ENCODE results near the gene PCDHGB3. TPM values are rescaled to one million over a fixed set of nuclear protein-coding genes. Genes with fewer than 3 reads are reported as not detected.
"Not testable (repeated sequence)": the region's sequence is repeated elsewhere in the genome, so short reads cannot be mapped to it uniquely, and the experiment has no call there.

The PCDHGB3 gene
- total RNA-seq, 1 donor from 2014 or later: 14.4 TPM

DNA sequence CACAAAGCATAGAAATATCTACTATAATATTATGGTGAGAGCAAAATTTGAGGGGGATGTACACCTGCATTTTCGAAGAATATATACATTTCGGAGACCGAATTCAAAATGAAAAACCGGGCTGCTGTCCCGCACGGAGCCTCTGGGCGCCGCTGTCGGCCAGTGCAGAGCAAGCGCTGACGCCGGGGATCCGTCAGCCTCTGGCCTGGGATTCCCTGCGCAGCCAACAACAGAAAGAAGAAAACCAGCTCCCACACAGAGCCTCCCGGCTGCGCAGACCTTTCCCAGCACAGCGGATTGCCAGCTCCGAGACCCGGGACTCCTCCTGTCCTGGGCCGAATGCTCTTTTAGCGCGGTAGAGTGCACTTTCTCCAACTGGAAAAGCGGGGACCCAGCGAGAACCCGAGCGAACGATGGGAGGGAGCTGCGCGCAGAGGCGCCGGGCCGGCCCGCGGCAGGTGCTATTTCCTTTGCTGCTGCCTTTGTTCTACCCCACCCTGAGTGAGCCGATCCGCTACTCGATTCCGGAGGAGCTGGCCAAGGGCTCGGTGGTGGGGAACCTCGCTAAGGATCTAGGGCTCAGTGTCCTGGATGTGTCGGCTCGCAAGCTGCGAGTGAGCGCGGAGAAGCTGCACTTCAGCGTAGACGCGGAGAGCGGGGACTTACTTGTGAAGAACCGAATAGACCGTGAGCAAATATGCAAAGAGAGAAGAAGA, 37.9 kb downstream of the PCDHGB3 start, which contains the start of gene PCDHGB6:
TSS of gene PCDHGB6 (plus strand) at position 232 of the 716 bp plus-strand sequence. CDS start at position 414, 182 bp downstream.
- DNase-seq (ENCODE audit: low spot score in 2 of 2): peak in 1 of 2 donors; percentile 61
- Histone ChIP-seq H3K4me3 (peak within 1 kb of the TSS; percentile 34 to 42), H3K9me3 (peaks cover 95 to 100% of the 10 kb centered on the region in 2 donors)
- not testable (repeated sequence) for H3K27me3 ChIP-seq, H3K36me3 ChIP-seq, H3K4me1 ChIP-seq, H3K27ac ChIP-seq
- intact Hi-C loops (cut with DNase I): loop anchor here (10.0 kb wide), 1 partner anchor 117 kb away; no protein-coding TSS in a partner anchor
- TF ChIP-seq, protein P1, sequence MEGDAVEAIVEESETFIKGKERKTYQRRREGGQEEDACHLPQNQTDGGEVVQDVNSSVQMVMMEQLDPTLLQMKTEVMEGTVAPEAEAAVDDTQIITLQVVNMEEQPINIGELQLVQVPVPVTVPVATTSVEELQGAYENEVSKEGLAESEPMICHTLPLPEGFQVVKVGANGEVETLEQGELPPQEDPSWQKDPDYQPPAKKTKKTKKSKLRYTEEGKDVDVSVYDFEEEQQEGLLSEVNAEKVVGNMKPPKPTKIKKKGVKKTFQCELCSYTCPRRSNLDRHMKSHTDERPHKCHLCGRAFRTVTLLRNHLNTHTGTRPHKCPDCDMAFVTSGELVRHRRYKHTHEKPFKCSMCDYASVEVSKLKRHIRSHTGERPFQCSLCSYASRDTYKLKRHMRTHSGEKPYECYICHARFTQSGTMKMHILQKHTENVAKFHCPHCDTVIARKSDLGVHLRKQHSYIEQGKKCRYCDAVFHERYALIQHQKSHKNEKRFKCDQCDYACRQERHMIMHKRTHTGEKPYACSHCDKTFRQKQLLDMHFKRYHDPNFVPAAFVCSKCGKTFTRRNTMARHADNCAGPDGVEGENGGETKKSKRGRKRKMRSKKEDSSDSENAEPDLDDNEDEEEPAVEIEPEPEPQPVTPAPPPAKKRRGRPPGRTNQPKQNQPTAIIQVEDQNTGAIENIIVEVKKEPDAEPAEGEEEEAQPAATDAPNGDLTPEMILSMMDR (IDR thresholded peaks at IDR 0.05): peak in 2 of 3 experiments; percentile 15 to 21

DNA sequence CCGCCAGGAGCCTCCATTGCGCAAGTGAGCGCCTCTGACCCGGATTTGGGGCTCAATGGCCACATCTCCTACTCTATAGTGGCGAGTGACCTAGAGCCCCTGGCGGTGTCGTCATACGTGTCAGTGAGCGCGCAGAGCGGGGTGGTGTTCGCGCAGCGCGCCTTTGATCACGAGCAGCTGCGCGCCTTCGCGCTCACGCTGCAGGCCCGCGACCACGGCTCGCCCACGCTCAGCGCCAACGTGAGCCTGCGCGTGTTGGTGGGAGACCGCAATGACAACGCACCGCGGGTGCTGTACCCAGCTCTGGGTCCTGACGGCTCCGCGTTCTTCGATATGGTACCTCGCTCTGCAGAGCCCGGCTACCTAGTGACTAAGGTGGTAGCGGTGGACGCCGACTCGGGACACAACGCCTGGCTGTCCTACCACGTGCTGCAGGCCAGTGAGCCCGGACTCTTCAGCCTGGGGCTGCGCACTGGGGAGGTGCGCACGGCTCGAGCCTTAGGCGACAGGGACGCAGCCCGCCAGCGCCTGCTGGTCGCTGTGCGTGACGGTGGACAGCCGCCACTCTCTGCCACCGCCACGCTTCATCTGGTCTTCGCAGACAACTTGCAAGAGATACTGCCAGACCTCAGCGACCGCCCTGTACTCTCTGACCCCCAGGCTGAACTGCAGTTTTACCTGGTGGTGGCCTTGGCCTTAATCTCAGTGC, 39.7 kb downstream of the PCDHGB3 start:
- H3K9me3 ChIP-seq: peaks cover 95 to 100% of the 10 kb centered on the region in 2 donors
- intact Hi-C loops (cut with DNase I): loop anchor here (10.0 kb wide), 1 partner anchor 115 kb away; no protein-coding TSS in a partner anchor

DNA sequence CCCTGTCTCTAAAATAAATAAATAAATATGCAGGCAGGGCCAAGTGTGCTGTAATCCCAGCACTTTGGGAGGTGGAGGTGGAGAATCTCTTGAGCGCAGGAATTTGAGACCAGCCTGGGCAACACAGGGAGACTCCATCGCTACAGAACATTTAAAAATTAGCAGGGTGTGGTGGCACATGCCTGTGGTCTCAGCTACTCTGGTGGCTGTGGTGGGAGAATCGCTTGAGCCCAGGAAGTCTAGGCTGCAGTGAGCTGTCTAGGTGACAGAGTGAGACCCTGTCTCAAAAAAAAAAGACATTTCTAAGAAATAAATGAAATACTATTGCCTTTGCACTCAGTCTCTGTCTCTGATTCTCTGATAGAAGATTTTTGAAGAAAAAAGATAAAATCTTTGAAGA, 41.5 kb downstream of the PCDHGB3 start:
- Histone ChIP-seq H3K27me3 (no peaks in the 10 kb centered on the region), H3K36me3 (peaks cover 0 to 6% of the 10 kb centered on the region in 2 donors), H3K27ac (no peak overlapping the region), H3K4me3 (no peak overlapping the region), H3K9me3 (peaks cover 95 to 100% of the 10 kb centered on the region in 2 donors), H3K4me1 (no peaks in the 10 kb centered on the region)
- intact Hi-C loops (cut with DNase I): no loop called here
- TF ChIP-seq, protein P1 (IDR thresholded peaks at IDR 0.05): no peak
- DNase-seq (ENCODE audit: low spot score in 2 of 2): no peak

More for the DNA sequence above, 39.7 kb downstream of the PCDHGB3 start:
- Histone ChIP-seq H3K4me1 (no peaks in the 10 kb centered on the region), H3K4me3 (peak overlapping the region in 1 of 2 donors; percentile 42), H3K27me3 (no peaks in the 10 kb centered on the region), H3K36me3 (peaks cover 4 to 6% of the 10 kb centered on the region in 2 donors), H3K27ac (no peak overlapping the region)
- no peak for DNase-seq (ENCODE audit: low spot score in 2 of 2)
- TF ChIP-seq, protein P1 (IDR thresholded peaks at IDR 0.05): no peak

DNA sequence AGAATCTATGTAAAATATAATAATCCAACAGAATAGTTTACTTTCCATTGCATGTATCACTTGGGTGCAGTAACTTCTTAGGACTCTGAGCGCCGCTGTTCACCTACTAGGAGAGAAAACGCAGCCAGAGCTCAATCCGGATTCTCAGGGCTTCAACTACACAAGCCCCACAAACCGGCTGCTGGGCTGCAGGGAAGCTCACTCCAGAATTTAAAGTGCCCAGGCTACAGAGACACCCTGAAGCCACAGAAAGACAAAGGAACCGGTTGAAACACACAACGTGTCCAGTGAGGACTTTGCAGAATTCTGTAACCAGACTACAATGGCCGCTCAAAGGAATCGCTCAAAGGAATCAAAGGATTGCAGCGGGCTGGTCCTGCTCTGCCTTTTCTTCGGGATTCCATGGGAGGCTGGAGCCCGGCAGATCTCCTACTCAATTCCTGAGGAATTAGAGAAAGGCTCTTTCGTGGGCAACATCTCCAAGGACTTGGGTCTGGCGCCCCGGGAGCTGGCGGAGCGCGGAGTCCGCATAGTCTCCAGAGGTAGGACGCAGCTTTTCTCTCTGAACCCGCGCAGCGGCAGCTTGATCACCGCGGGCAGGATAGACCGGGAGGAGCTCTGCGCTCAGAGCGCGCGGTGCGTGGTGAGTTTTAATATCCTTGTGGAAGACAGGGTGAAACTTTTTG, 43.0 kb downstream of the PCDHGB3 start, which contains the start of gene PCDHGA10:
TSS of gene PCDHGA10 (plus strand) at position 134 of the 686 bp plus-strand sequence. CDS start at position 323, 189 bp downstream.
- Histone ChIP-seq H3K27me3 (no peaks in the 10 kb centered on the region), H3K36me3 (peaks cover 0 to 6% of the 10 kb centered on the region in 2 donors), H3K4me1 (no peaks in the 10 kb centered on the region), H3K27ac (no peak within 1 kb of the TSS), H3K9me3 (peaks cover 96 to 100% of the 10 kb centered on the region in 2 donors), H3K4me3 (peak within 1 kb of the TSS; percentile 14 to 30)
- DNase-seq (ENCODE audit: low spot score in 2 of 2): no peak
- intact Hi-C loops (cut with DNase I): no loop called here
- TF ChIP-seq, protein P1 (IDR thresholded peaks at IDR 0.05): peak in 2 of 3 experiments; percentile 6 to 12

DNA sequence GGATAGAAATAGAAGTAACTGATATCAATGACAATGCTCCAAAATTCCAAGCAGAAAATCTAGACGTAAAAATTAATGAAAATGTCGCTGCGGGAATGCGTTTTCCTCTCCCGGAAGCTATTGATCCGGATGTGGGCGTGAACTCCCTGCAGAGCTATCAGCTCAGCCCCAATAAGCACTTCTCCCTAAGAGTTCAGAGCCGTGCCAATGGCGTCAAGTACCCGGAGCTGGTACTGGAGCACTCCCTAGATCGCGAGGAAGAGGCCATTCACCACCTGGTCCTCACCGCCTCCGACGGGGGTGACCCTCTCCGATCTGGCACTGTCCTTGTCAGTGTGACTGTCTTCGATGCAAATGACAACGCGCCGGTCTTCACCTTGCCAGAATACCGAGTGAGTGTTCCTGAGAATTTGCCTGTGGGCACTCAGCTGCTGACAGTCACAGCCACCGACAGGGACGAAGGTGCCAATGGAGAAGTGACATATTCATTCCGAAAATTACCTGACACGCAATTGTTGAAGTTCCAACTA, 43.6 kb downstream of the PCDHGB3 start:
- peak overlapping the region; percentile 14 to 30 for H3K4me3 ChIP-seq
- intact Hi-C loops (cut with DNase I): no loop called here
- H3K9me3 ChIP-seq: peaks cover 97 to 100% of the 10 kb centered on the region in 2 donors

DNA sequence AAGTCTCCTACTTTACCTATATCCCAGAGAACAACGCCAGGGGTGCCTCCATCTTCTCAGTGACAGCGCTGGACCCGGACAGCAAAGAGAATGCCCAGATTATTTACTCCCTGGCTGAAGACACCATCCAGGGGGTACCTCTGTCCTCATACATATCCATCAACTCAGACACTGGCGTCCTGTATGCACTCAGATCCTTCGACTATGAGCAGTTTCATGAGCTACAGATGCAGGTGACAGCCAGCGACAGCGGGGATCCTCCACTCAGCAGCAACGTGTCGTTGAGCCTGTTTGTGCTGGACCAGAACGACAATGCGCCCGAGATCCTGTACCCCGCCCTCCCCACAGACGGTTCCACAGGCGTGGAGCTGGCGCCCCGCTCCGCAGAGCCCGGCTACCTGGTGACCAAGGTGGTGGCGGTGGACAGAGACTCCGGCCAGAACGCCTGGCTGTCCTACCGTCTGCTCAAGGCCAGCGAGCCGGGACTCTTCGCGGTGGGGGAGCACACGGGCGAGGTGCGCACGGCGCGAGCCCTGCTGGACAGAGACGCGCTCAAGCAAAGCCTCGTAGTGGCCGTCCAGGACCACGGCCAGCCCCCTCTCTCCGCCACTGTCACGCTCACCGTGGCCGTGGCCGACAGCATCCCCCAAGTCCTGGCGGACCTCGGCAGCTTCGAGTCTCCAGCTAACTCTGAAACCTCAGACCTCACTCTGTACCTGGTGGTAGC, 44.7 kb downstream of the PCDHGB3 start:
- H3K4me3 ChIP-seq; H3K27me3 ChIP-seq; H3K36me3 ChIP-seq; H3K27ac ChIP-seq; DNase-seq (ENCODE audit: low spot score in 2 of 2); H3K4me1 ChIP-seq: not testable (repeated sequence)
- H3K9me3 ChIP-seq: peaks cover 97 to 100% of the 10 kb centered on the region in 2 donors
- intact Hi-C loops (cut with DNase I): loop anchor here (5.0 kb wide), 1 partner anchor 148 kb away; no protein-coding TSS in a partner anchor

More for the DNA sequence above, 43.6 kb downstream of the PCDHGB3 start:
- TF ChIP-seq, protein P1 (IDR thresholded peaks at IDR 0.05): no peak
- H3K4me1 ChIP-seq: no peaks in the 10 kb centered on the region
- no peak overlapping the region for H3K27ac ChIP-seq
- DNase-seq (ENCODE audit: low spot score in 2 of 2): no peak
- H3K36me3 ChIP-seq: peaks cover 0 to 6% of the 10 kb centered on the region in 2 donors
- H3K27me3 ChIP-seq: no peaks in the 10 kb centered on the region

DNA sequence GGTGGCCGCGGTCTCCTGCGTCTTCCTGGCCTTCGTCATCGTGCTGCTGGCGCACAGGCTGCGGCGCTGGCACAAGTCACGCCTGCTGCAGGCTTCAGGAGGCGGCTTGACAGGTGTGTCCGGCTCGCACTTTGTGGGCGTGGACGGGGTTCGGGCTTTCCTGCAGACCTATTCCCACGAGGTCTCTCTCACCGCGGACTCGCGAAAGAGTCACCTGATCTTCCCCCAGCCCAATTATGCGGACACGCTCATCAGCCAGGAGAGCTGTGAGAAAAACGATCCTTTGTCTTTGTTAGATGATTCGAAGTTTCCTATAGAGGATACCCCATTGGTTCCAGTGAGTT, 45.2 kb downstream of the PCDHGB3 start:
- H3K4me3 ChIP-seq; H3K27ac ChIP-seq; H3K36me3 ChIP-seq; DNase-seq (ENCODE audit: low spot score in 2 of 2); H3K27me3 ChIP-seq; H3K4me1 ChIP-seq: not testable (repeated sequence)
- peaks cover 97 to 100% of the 10 kb centered on the region in 2 donors for H3K9me3 ChIP-seq
- intact Hi-C loops (cut with DNase I): loop anchor here (5.0 kb wide), 1 partner anchor 147 kb away; no protein-coding TSS in a partner anchor

Data from ascending aorta (tissue), 2 donors.